Measurements from ENCODE around the gene NSFL1C.
A peak's percentile ranks its signal among the peaks of the same experiment; 100 is the strongest.
"Not testable (repeated sequence)": the region's sequence is repeated elsewhere in the genome, so short reads cannot be mapped to it uniquely, and the experiment has no call there.

Gene NSFL1C

GRCh38 chr20:1466211-1467081, at the start of gene NSFL1C:
NSFL1C (minus strand) TSS chr20:1466849; CDS start chr20:1466824, 25 bp downstream.
- peak; percentile 85 for DNase-seq

DNA sequence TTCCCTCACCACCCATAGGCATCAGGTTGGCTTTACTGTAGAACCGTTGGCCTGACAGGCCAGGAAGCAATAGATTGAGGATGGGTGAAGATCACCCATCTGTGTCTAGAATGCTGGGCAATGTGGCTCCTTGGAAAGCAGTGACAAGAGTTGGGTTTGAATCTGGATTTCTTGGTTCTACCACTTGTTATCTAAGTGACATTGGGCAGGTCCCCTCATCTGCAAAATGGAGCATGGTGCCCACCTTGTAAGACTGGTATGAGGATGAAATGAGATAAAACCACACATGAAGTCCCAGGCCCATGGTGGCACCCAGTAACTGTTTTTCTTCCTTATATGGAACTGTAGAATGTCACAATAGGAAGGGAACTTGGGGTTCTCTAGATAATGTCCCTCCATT, 47.2 kb upstream of the NSFL1C start:
- no peak for DNase-seq

DNA sequence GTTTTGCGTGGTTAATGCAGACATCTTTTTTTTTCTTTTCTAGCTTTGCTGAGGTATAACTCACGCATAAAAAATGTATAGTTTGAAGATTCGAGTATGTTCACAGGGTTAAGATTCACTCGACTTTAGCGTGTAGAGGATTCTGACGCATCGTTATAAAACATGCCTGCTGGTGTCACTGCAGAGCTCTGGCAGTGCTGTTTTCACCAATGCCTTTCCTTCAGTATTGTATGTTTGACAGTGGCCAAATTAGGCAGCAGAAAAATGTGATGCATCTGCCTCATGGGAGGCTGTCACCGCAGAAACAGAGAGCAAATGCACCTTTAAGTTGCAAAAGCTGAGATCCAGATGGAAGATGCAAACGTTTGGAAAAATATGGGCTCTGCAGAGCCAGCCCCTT, 42.6 kb upstream of the NSFL1C start:
- DNase-seq = no peak

GRCh38 chr20:1508574-1508973, 41.9 kb upstream of the NSFL1C start:
- no peak for DNase-seq

DNA sequence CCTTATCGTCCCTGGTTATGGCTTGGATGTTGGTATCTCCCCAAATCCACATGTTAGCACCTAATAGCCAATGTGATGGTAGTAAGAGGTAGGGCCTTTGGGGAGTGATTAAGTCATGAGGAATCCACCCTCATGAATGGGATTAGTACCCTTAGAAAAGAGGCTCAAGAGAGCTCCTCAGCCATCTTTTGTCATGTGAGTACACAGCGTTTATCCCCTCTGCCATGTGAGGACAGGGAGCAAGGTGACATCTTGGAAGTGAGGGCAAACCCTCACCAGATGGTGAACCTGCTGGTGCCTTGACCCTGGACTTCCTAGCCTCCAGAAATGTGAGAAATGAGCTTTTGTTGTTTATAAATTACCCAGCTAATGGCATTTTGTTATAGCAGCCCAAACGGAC, 40.6 kb upstream of the NSFL1C start:
- DNase-seq = no peak

DNA sequence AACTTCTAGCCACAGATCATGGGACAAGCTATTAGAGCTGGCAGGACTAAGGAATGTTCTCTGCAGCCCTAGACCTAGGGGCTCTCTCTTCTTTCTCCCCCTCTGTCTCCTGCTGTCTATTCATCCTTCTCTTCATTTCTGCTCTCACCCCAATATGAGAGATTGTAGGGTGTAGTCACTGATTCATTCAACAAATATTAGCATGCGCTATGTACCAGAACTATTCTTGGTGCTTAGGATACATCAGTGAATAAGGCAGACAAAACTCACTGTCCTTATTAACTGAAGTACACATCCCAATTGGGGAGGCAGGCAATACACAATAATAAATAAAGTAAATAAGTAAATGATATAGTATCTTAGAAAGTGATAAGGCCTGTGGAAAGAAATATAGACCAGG, 39.2 kb upstream of the NSFL1C start:
- no peak for DNase-seq

- no peak for DNase-seq
Observed at GRCh38 chr20:1505361-1505760, 38.7 kb upstream of the NSFL1C start.

GRCh38 chr20:1503564-1504227, 37.0 kb upstream of the NSFL1C start:
- DNase-seq = peak; percentile 54

DNA sequence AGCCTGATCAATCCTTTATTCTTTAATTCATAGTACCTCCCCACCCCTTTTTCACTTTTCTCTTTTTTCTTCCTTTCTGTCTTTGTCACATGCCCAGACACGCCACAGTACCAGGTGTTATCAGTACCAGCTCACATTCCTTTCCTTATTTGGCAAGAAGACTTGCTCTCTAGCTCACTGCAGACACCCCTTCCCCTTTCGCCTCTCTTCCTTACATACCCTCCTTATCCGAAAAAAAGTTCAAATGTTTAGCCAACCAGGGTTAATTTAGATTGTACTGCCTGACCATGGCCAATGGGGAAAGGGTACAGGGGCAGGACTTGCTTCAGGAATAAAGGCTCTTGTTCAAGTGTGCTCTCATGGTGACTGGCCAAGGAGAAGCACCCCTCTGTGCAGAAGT, 33.8 kb upstream of the NSFL1C start:
- DNase-seq = no peak

- DNase-seq = no peak
Observed at GRCh38 chr20:1499528-1500420, 33.1 kb upstream of the NSFL1C start.

- DNase-seq = not testable (repeated sequence)
Observed at GRCh38 chr20:1497371-1497770, 30.7 kb upstream of the NSFL1C start.

DNA sequence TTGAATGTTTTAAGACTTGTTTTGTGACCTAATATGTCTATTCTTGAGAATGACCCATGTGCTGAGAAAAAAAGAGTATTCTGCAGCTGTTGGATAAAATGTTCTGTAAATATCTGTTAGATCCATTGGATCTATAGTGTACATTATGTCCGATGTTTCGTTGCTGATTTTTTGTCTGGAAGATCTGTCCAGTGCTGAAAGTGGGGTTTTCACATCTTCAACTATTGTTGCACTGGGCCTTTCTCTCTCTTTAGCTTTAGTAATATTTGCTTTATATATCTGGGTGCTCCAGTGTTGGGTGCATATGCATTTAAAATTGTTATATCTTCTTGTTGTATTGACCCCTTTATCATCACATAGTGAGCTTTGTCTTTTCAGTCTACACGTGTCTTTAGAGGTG, 30.3 kb upstream of the NSFL1C start:
- no peak for DNase-seq

DNA sequence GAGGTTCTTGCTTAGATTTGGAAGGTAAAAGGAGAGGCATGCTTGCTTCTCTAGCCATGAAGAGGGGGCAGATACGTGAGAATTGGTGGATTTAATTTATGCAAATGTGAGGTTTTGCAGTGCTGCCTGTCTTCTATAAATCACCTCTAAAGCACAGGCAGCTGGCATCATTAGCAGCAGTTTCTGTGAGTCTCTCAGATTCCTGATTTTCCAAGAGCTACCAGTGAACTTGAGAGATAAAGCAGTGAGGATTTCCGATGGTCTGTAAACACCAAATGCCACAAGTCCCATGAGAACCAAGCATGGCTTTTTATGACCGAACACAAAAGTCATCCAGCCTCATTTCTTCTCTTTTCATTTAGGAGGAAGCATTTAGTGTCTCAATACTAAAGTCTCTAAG, 27.8 kb upstream of the NSFL1C start:
- DNase-seq = no peak

GRCh38 chr20:1493536-1493935, 26.9 kb upstream of the NSFL1C start:
- DNase-seq = no peak

DNA sequence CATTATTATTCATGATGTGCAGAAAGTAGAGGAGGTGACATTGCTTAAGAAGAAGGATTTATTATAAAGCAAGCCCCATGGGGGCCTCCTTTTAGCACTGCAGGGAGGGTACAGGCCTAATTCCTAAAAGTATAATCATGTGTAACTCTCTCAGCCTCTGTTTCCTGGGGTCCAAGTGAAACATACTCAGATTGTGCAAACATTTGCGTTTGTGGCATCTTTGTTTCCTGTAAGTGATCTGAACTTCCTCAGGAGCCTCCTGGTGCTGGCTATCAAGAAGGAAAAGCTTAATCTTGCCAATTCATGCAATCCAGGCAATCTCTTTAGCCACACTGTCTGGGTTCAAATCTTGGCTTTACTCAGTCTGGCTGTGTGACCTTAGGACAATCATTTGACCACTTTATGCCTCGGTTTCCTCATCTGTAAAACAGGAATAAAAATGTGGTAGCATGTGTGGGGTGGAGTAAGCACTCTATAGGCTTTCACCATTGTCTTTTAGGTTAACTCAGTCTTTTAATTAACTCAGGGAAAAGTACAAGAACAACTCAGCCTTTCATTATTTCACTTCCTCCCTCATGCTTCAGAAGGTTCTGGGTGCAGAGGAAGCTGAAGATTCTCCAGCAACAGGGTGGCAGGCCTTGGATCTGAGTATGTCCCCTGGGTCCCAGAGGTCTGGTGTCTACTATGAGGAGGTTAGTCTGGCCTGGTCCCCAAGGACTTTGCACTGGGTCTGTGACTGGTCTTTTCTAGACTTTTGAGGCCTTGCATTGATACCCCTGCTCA, 25.4 kb upstream of the NSFL1C start:
- no peak for DNase-seq

- DNase-seq = no peak
Observed at GRCh38 chr20:1491281-1491840, 24.7 kb upstream of the NSFL1C start, which contains the start of gene SIRPB2. SIRPB2 (minus strand) TSS chr20:1491420; CDS start chr20:1491359, 61 bp downstream.

DNA sequence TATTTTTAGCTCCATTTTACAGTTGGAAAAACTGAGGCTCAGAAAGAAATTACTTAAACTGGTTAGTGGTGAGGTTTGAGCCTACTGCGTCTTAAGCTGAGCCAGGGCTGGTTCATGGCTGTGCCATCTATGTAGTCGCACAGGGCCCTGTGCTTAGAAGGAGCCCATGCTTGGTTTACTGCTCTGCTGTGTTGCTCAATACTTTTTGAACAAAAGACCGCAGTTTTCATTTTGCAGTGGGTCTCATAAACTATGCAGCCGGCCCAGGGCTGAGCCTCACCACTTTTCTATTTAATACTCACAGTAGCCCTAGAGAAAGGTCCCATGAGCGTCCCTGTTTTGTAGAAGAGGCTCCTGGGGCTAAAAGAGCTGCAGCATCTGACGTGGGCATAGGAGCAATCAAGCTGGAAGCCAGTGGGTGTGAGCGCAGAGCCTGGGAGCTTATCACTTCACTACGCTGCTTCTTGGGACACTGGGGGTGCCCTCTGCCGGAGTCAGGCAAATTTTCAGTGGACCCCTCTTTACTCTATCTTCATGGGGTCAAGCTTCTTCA, 24.1 kb upstream of the NSFL1C start:
- no peak for DNase-seq

DNA sequence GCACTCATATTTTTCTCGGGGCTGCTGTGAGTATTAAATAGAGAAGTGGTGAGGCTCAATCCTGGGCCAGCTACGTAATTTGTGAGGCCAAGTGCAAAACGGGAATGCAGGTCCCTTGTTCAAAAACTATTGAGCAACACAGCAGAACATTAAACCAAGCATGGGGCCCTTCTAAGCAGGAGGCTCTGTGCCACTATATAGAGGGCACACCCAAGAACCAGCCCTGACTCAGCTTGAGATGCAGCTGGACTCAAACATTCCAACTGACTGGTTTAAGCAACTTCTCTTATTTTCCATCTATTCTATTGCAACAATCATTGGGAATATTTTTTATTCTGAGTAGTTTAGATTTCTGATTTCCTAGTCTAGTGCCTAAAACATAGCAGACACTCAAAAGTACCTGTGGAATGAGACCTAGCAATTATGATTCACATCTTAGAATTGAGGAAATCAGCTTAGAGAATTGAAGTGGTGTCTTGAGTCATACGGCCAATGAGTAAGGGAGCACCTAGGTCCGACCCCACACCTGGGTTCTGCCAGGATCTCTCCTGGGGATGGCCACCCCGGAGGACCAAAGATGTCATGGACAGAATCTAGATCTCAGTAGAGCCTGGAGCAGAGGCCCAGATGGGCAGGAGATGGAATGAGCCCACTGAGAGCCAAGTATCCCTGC, 23.3 kb upstream of the NSFL1C start:
- DNase-seq = no peak

GRCh38 chr20:1489325-1489724, 22.7 kb upstream of the NSFL1C start:
- no peak for DNase-seq

- DNase-seq = no peak
Observed at GRCh38 chr20:1486566-1486965, 19.9 kb upstream of the NSFL1C start.

GRCh38 chr20:1484438-1485116, 17.9 kb upstream of the NSFL1C start:
- no peak for DNase-seq

Data from NCI-H1048 (cell line).